DLD1 (cell line): ENCODE results near the gene RALGPS1.

Experiments used
- in situ Hi-C: cut with HindIII; loops from 2 replicates; pipeline ENCODE4 v1.10.0; 2017; ENCODE audit warnings: low sequenced_read_pairs

RALGPS1 gene

DNA sequence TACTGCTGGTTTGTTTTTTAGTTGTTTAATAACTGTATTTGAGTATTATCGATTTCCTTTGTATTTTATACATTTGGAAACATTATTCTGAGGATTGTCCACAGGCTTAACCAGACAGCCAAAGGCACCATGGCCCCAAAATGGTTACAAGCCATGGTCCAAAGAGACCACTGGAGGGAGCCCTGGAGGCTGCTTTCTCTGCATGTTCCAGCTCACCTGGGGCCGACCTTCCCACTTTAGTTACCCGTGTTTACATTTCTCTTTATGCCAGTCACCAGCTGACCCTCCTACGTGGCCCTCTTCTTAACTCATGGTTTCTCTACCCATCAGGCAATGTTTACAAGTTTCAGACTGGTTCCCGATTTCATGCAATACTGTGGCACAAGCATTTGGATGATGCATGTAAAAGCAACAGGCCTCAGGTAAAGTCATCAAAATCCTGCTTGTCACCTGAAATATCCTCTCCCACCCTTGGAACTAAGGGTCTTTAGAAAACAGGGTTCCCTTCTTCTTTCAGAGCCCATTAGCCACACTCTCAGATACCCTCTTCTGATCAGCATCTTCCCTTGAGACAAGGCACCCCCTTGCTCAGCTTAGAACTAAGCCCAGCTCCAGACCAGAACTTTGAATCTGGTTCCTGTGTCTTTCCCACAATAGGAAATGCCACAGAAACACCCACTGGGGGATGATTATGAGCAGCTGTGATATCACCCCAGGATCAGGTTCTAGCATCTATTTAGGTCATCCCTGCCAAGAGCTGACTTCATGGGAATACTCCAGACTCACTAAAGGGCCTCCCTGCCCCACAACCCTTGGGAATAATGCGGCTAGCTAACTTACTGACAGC lies 300.1 kb downstream of the RALGPS1 start:
- in situ Hi-C loops, result no loop called here

DNA sequence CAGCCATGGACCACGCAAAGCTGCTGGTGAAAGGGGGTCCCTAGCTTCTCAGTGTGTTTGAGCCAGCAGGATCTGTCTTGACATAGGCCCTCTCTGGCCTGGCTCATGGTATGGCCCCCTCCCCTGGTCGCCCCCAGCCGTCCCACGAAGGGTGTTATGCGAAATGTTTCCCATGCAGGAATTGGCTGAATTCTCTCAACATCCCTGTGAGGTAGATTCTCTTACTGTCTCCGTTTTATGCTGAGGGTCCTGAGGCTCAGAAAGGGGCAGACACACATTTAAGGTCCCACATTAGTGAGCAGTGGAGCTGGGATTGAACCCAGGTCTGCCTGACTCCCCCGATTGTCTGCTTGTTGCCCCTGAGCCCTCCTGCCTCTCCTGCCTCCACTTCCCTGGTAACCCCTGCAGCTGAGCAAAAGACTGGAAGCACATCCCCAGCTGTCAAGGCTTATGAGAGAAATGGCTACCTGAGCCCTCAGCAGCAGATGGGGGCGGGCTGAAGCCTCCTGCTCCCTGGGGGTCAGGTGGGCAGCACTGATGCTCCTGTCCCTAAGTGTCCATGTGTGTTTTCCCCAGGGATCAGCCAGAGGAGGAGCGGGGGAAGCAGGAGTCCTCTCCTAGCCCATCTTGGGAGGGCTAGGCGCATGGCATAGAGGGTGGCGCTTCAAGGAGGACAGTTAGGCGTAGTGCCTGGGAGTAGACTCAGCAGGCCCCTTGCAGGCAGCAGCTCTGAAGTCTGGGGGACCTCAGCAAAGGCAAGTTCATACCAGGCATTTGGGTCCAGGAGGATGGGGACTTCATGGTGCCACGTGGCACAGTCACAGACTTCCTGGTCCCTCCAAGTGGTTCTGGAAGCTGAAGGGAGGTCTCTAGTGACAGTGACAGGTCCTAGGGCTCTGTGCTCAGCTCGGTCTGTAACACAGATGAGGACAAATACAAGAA lies 301.0 kb downstream of the RALGPS1 start:
- in situ Hi-C loops, result no loop called here

DNA sequence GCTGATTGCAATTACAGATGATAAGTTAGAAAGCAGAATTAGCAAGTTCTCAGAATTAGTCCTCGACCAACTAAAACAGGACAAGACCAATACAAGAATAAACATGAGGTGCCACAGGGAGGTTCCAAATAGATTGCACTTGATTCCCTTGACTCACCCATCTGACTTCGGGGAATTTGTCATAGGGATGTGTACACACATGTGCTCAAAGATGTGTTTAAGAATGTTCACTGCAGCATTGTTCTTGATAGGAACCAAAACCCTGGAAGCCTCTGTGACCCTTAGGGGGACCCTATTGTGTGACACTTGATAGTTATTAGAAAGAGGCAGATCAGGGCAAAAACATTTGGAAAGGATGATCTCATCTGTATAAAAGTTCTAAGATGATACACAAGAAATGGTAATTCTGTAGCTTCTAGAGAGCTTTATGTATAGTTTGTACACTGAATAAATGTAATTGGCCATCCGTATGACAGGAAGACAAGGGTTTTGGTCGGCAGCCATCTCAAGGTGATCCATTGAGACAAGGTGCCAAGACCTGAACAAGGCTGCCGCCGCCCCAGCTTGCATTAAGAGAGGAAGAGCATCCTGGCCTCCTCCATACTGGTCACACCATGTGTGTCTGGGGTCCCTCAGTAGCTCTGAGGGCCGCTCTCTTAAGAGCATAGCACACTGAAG lies 301.8 kb downstream of the RALGPS1 start:
- in situ Hi-C loops, result no loop called here

DNA sequence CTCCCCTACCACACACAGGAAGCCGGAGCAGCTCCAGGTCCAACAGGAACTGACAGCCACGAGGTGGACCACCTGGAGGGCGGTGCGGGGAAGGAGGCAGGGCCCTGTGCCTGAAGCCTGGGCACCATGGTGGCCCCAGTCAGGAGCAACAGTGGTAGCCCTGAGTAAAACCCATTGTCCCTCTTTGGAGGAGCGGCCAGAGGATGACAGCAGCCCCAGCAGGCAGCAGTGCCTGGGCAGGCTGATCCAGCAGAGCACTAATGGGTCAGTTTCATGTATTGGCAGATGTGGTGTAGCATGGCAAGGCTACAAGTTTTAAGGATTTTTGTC lies 302.3 kb downstream of the RALGPS1 start:
- in situ Hi-C loops, result no loop called here

DNA sequence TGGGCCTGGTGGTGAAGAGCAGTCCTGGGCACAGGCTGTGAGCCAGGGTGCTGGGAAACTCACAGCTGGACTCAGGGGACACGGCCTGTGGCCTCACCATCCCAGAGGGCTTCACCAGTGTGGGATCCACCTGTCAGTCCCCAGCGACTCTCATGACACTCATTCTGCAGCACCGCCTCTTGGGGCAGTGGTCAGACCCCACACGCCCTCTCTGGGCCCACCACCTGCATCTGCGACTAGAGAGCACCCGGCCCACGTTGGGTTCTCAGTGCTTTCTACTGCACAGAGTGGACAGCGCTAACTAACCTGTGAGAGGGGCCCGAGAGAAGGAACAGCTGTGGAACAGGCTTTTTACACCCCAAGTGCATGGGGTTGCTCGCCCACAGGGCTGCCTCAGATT lies 304.2 kb downstream of the RALGPS1 start:
- in situ Hi-C loops, result no loop called here

DNA sequence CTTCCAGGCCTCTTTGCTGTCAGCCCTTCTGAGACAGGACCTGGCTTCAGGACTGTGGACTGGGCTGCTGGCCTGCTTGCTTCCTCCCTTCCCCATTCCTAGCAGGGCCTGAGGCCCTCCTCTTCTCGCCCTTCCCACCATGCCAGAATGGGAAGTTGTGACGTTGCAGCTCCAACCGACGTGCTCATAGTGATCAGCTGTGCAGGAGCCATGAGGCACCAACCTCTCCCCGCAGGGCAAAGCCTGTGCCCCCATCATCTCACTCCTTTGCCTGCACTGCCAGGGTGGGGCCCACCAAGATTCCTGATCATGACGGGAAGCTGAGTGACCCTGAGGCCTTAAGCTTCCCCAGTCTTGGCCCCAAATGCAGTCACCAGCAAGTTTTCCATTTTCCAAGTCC lies 304.9 kb downstream of the RALGPS1 start:
- in situ Hi-C loops, result no loop called here

DNA sequence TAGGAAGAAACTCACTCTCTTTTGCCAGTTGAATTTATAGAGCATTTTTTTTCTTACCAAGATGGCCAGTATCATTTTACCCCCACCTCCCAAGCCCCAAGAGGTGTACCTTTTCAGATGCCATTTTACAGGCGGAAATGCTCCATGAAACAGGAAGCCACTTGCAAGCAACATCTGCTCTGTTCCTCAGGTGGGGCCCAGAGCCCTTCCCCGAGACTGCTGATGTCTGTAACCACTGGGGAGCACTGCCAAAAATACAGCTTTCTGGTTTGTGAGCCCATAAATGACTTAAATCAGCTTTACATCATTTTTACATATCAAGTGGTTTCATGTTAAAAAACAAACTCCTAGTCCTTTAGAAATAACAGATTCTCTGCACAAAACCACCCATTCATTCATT lies 307.1 kb downstream of the RALGPS1 start:
- in situ Hi-C loops, result no loop called here

DNA sequence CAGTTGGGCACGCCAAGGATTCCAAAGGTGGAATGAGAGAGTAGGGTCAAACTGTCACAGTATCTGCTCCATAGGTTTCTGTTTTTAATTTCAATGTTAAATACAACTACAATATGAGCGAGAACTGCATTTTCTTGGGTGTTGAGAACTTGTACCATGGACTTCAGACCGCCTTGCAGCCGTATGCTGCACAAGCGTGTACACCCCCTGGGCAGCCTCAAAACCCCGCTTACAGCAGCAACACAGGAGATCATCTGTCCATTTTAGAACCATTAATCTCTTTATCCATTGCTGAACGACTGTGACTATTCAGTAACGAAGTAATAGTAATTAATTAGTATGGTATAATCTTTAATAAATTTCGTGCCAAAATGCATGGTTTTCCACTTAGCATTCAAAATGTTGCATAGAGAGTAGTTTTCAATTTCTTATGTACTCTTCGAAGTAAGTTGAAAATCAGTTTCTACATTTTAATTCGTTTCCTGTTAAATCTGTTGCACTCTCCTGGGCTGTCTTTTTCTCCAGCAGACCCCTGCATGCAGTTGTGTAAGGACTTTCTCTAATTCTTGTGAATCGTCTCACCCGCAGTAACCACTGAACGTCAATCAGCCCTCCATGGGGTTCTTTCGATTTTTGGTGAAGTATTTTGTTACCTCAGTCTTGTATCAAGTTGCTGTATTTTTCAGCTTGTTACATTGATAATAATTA lies 308.0 kb downstream of the RALGPS1 start:
- in situ Hi-C loops, result no loop called here

DNA sequence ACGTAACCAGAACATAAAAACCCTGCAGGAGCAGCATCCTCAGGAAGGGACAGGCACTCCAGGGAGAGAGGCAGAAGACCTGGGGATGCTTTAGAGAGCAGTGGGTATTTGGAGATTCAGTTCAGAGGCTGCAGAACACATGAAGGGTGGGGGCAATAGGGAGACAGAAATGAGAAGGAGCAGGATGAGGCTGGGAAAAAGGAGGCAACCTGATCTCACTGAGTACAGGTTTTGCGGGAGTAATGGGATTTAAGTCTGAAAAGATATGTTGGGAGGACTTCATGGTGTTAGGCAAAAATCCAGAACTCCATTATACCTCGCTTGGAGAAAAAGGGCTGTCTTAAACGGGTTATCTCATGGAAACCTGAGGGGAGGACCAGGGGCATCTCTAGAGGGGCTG lies 308.7 kb downstream of the RALGPS1 start:
- in situ Hi-C loops, result no loop called here

DNA sequence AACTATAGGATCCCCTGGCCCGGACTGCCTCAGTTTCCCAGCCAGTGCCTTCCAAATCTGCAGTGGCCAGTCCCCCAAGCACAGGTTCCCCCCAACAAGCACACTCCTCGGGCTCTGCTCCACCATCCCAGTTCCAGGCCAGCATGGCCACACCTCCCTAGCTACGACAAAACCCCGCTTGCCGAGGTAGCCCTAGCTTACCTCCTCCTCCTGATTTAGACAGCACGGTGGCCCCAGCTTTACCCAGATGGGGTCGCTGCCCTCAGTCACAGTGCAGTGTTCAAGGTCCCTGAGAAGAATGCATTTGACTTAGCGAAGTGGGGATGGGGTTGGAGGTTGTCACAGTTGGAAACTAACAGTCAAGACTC lies 309.2 kb downstream of the RALGPS1 start:
- in situ Hi-C loops, result no loop called here

DNA sequence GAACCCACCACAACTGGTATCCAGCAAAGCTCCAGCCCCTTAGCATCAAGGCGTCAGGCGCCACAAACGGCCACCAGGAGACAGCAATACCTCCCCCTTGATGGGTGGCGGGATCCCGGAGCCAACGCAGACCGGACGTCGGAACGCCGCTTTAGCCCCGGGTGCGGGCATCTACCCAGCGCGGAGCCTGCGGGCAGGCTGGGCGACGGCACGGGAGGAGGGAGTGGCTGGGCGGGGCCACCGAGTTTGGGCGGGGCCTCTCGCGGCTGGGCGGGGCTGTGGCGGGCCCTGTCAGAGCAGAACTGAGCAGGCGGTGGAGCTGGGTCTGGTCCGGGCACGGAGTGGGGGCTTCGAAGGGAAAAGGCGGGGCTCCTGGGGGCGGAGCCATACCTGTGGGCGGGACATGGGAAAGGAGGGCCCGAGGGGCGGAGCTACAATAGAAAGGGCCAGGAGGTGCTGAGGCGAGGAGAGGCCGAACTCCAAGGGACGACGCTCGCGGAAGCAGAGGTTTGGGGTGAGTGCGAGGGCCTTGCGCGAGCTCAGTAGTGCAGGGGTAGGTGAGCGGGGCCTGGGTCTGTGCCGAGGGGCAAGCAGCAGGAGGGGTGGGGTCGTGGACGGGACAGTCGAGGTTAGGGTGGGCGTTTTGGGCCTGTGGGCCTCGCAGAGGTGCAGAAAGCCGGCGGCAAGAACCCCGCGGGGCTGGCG lies 309.7 kb downstream of the RALGPS1 start:
- in situ Hi-C loops, result no loop called here

DNA sequence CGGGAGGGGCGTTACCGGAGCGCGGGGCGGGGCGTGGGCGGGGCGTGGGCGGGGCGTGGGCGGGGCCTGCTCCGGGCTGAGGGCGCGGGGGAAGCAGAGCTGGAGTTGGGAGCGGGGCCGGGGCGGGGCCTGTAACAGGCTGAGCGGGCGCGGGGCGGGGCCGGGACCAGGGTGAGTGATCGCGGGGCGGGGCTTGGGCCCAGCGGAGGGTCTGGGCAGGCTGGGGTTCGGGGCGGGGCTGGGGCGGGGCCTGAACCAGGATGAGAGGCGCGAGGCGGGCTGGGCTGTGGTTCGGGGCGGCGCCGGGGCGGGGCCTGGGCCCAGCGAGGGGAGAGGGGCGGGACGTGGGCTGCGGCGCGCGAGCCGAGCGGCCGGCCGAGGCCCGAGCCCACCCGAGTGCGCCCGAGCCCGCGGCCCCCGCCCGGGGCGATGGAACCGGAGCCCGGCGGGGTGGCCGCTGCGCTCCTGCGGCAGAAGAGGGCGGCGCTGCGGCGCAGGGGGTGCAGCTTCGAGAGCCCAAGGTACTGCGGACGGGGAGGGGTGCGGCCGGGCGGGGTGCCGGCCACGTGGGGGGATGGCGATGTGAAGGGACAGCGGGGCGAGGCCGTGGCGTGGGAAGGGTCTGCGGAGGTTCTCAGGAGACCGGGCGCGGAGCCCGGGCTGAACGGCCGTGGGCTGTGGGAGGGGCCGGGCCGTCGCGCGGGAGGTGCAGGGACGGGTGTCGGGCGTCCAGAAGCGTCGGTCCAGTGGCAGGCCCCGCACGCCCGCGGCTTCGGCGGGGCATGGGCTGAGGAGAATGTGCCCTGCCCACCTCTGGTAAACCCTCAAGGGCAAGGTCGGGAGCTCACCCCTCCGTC lies 310.5 kb downstream of the RALGPS1 start:
- in situ Hi-C loops, result no loop called here

DNA sequence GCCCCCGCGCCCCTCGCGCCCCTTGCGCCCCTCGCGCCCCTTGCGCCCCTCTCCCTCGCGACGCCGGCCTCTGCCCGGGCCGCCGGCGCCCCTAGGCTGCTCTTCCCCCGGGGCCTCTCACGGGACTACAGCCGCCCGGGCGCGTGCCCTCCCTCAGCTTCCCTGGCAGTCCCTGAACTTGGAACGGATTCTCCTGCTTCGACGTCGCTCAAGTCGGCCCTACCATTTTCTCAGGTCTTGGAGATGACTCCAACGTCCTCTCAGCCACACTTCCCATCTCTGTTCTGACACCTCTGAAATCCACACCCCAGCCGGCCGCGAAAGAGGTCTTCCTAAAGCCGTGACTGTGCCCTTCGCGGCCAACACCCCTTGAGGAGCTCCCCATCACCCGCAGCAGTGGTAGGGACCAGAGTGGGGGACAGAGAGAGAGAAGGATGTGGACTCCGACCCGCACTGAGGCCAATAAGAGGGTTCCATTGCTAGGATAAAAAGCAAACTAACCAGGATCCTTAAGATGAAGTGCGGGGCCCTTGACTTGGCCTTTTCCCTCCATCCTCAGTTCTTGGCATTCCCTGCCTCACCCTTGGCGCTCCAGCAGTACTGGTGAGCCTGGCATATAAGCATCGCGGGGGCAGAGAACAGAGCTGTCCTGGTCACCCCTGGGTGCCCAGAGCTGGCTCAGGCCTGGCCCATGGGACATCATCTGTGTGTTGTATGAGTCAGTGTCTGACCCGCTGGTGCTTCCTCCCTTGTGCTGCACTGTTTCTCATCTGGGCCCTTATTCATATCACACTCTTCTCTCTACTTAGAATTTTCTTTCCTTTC lies 311.4 kb downstream of the RALGPS1 start:
- in situ Hi-C loops, result no loop called here

DNA sequence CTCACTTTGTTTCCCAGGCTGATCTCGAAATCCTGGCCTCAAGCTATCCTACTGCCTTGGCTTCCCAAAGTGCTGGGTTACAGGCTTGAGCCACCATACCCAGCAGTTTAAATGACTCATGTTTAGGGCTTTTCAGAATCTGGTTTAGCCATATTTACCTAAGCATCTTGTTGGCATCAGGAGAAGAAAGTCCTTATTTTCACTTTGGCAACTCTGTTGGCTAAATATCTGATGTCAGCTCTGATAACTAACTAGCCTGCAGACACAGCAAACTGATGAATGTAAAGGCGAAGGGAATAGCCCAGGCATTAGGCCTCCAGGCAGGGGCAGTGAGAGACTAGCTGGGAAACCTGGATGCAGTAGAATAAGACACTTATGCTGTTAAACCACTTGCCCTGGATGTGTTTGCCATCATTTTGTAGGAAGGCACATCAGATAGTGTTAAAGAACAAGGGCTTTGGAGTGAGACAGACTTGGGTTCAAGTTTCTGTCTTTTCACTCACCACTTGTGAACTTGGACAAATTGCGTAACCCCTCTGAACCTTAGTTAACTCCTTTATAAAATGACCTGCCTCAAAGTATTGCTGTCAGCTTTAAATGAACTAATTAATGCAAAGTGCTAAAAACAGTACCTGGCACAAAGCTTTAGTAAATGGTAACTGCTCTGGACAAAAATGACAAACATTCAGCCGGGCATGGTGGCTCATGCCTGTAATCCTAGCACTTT lies 315.3 kb downstream of the RALGPS1 start:
- in situ Hi-C loops, result loop anchor here (10.0 kb wide), 1 partner anchor 175 kb away; no protein-coding TSS in a partner anchor

DNA sequence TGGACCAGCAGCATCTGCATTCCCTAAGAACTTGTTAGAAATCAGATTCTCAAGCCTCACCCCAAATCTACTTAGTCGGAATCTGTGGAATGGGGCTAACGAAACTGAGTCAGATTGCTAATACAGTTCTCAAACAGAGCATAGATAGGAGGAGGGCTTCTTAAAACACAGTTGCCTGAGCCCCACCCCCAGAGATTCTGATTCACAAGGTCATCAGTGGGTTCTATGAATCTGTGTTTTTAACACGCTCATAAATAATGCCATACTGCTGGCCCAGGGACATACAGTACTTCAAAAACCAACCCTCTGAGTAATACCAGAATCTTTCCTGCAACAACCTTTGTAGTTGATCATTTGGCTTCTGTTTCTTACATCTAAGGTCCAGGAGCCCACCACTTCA lies 317.1 kb downstream of the RALGPS1 start:
- in situ Hi-C loops, result loop anchor here (10.0 kb wide), 1 partner anchor 173 kb away; no protein-coding TSS in a partner anchor

DNA sequence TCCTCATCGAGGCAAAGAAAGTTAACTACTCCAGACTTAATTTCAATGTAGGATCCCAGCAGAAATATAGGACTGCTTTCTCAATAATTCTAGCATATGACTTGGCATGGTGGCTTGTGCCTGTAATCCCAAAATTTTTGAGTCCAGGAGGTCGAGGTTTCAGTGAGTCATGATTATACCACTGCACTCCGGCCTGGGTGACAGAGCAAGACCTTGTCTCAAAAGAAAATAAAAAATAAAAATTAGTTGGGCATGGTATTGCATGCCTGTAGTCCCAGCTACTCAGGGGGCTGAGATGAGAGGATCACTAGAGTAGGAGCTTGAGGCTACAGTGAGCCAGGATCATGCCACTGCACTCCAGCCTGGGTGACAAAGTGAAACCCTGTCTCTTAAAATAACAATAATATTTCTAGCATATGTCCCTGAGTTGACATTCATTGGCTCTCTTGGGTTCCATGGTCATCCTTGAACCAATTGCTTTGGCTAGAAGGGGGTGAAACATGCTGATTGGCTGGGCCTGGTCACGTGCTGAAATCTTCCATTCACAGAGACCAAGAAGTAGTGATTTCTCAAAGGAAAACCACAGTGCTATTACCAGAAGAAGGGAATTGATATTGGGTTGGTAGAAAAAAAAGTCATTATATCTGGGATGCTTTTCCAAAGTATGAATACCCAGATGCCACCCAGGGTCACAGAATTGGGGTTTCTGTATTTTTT lies 318.4 kb downstream of the RALGPS1 start:
- in situ Hi-C loops, result loop anchor here (10.0 kb wide), 1 partner anchor 172 kb away; no protein-coding TSS in a partner anchor

DNA sequence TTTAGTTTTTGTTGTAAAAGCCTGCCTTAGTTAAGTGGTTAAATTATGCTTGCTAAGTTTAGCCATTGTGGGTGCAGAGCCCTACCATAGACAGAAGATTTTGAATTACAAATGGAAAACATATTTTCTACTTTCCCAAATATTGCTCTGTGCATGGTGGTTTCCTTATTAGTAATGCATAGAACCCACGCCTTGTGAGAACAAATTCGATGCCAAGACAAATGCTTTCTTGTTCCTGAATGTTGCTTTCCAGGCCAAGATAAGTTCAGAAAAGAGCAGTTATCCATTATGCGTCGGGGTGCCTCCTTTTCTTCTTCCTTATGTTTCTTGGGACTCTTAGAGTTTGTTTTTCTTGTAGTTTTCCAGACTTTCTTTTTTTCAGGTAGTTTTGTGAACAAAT lies 319.0 kb downstream of the RALGPS1 start:
- in situ Hi-C loops, result loop anchor here (10.0 kb wide), 1 partner anchor 171 kb away; no protein-coding TSS in a partner anchor
